Left ventricle myocardium inferior (tissue), 1 donor: ENCODE results near the gene GAB1. TPM values are rescaled to one million over a fixed set of nuclear protein-coding genes. Genes with fewer than 3 reads are reported as not detected.

Experiments used
- DNase-seq: peaks from one replicate; pipeline ENCODE4 v3.0.0-alpha.2; 2020
- H3K27ac ChIP-seq: fragments of 200-600 bp; replicated peaks from 2 replicates; pipeline ENCODE4 v1.8.0; 2021
- H3K27me3 ChIP-seq: fragments of 200-600 bp; 2 replicates; pipeline ENCODE4 v1.8.0; 2021; ENCODE audit warnings: low read depth
- H3K36me3 ChIP-seq: fragments of 200-600 bp; 2 replicates; pipeline ENCODE4 v1.8.0; 2021
- H3K4me1 ChIP-seq: fragments of 200-600 bp; 2 replicates; pipeline ENCODE4 v1.8.0; 2021
- H3K4me3 ChIP-seq: fragments of 200-600 bp; 2 replicates; pipeline ENCODE4 v1.8.0; 2021; ENCODE audit warnings: mild to moderate bottlenecking, moderate library complexity
- H3K9me3 ChIP-seq: fragments of 200-600 bp; replicated peaks from 2 replicates; pipeline ENCODE4 v1.8.0; 2021
- intact Hi-C: fragments of 100-400 bp; cut with micrococcal nuclease; formaldehyde crosslinking; loops from one replicate; pipeline ENCODE4 v1.11.0; 2022
- long read RNA-seq: library from polyadenylated mRNA; unstranded; transcript quantifications from one replicate; pipeline ENCODE4 v2.0.0, GENCODE V29; 2021
- total RNA-seq: library from RNA; stranded (reverse); fragmentation: NEBNext Ultra II Directional; extraction: Animal tissue kit (Norgen Biotek cat#: 25700); gene quantifications from one replicate; pipeline ENCODE4 v1.2.1, GENCODE V29; 2021
- TF ChIP-seq, protein P1 (sequence below): fragments of 200-600 bp; IDR thresholded peaks from 2 replicates; pipeline ENCODE4 v1.8.0; 2021; ENCODE audit warnings: antibody characterized with exemption, mild to moderate bottlenecking, borderline replicate concordance
- donor health status: DM: no; HTN: yes; CAD: no; lungs with severe emphysema.

Gene GAB1
- 87.1 TPM for total RNA-seq
- long read RNA-seq, partial matches to known transcripts = 8 of 14 reads
- long read RNA-seq, other reads (novel, unspliced or antisense) = 6 of 14 reads

DNA sequence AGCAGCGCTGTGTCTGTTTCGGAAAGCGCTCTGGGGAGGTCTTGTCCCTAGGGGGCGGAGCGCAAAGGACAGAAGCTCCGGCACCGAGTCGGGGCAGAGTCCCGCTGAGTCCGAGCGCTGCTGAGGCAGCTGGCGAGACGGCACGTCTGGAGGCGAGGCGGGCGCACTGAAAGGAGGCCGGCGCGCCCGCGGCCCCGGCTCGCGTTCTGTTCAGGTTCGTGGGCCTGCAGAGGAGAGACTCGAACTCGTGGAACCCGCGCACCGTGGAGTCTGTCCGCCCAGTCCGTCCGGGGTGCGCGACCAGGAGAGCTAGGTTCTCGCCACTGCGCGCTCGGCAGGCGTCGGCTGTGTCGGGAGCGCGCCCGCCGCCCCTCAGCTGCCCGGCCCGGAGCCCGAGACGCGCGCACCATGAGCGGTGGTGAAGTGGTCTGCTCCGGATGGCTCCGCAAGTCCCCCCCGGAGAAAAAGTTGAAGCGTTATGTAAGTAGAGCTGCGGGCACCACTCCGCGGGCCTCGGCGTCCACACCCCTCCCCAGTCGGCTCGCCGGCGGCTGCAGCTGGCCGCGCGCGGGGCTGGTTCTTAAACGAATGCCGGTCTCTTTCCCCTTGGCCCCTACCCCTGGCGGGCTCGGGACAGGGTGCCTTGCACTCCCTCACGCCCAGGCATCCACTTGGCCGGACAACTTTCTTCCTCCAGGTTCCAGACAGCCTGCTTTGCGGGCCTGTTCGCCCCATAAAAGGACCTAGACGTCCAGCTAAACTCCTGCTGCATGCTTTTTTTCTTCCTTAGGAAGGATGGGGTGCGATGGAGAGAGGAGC is at the start of gene GAB1:
Gene GAB1 (plus strand): TSS at position 96 of the 819 bp plus-strand sequence. CDS start 313 bp downstream, at position 409.
- H3K4me1 ChIP-seq = peaks cover 70% of the 10 kb centered on the region
- H3K27ac ChIP-seq = no peak within 1 kb of the TSS
- TF ChIP-seq, protein P1, sequence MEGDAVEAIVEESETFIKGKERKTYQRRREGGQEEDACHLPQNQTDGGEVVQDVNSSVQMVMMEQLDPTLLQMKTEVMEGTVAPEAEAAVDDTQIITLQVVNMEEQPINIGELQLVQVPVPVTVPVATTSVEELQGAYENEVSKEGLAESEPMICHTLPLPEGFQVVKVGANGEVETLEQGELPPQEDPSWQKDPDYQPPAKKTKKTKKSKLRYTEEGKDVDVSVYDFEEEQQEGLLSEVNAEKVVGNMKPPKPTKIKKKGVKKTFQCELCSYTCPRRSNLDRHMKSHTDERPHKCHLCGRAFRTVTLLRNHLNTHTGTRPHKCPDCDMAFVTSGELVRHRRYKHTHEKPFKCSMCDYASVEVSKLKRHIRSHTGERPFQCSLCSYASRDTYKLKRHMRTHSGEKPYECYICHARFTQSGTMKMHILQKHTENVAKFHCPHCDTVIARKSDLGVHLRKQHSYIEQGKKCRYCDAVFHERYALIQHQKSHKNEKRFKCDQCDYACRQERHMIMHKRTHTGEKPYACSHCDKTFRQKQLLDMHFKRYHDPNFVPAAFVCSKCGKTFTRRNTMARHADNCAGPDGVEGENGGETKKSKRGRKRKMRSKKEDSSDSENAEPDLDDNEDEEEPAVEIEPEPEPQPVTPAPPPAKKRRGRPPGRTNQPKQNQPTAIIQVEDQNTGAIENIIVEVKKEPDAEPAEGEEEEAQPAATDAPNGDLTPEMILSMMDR = peak; percentile 41
- H3K4me3 ChIP-seq = peak within 1 kb of the TSS; percentile 87
- peak; percentile 81 for DNase-seq
- no peaks in the 10 kb centered on the region for H3K9me3 ChIP-seq
- no peaks in the 10 kb centered on the region for H3K27me3 ChIP-seq
- intact Hi-C loops = no loop called here
- no peaks in the 10 kb centered on the region for H3K36me3 ChIP-seq

DNA sequence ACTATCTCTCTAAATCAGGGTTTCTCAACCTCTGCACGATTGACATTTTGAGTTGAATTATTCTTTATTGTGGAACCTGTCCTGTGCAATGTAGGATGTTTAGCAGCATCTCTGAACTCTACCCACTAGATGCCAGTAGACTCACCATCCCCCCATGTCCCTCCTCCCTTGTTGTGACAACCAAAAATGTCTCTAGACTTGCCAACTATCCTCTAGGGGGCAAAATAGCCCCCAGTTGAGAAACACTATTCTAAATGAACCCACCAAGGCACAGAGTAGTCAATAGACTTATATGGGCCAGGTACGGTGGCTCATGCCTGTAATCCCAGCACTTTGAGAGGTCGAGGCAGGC is 49.1 kb upstream of the GAB1 start:
- TF ChIP-seq, protein P1 = no peak
- no peak overlapping the region for H3K4me3 ChIP-seq

GRCh38 chr4:143288171-143288570 is 48.5 kb upstream of the GAB1 start:
- Histone ChIP-seq H3K27ac (peak overlapping the region; percentile 82), H3K9me3 (no peaks in the 10 kb centered on the region), H3K4me1 (peaks cover 26% of the 10 kb centered on the region), H3K27me3 (no peaks in the 10 kb centered on the region), H3K4me3 (no peak overlapping the region), H3K36me3 (no peaks in the 10 kb centered on the region)
- intact Hi-C loops = no loop called here
- TF ChIP-seq, protein P1 = no peak
- no peak for DNase-seq

More for the DNA sequence above, 49.1 kb upstream of the GAB1 start:
- intact Hi-C loops = no loop called here
- Histone ChIP-seq H3K27ac (peak overlapping the region; percentile 82), H3K4me1 (peaks cover 31% of the 10 kb centered on the region), H3K27me3 (no peaks in the 10 kb centered on the region), H3K9me3 (no peaks in the 10 kb centered on the region), H3K36me3 (no peaks in the 10 kb centered on the region)
- DNase-seq = no peak

GRCh38 chr4:143289370-143289769 is 47.3 kb upstream of the GAB1 start:
- Histone ChIP-seq H3K36me3 (no peaks in the 10 kb centered on the region), H3K4me1 (peaks cover 31% of the 10 kb centered on the region), H3K27me3 (no peaks in the 10 kb centered on the region), H3K9me3 (no peaks in the 10 kb centered on the region), H3K4me3 (no peak overlapping the region), H3K27ac (no peak overlapping the region)
- TF ChIP-seq, protein P1 = no peak
- no peak for DNase-seq
- intact Hi-C loops = no loop called here

DNA sequence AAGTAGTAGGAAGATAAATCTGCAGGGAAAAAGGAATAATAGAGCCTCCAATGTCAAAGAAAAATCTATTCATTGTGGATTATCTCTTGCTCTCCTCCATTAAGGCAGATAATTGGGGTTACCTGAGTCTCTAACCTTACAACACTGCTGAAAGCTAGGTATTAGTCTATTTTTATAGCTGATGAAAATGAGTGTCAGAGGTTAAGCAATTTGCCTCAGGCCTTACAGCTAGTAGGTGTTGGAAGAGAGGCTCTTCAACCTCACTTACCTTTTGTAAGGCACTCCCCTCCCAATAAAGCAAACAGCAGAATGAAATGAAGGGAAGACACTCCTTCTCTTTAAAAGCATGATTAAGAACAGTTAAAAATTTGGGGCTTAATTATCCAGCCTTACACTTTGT is 45.4 kb upstream of the GAB1 start:
- TF ChIP-seq, protein P1 = no peak
- Histone ChIP-seq H3K4me1 (peaks cover 29% of the 10 kb centered on the region), H3K9me3 (no peaks in the 10 kb centered on the region), H3K4me3 (no peak overlapping the region), H3K27ac (no peak overlapping the region), H3K27me3 (no peaks in the 10 kb centered on the region), H3K36me3 (no peaks in the 10 kb centered on the region)
- no peak for DNase-seq
- intact Hi-C loops = no loop called here
